GM10266 (cell line): ENCODE results near the gene DEDD.
A peak's percentile ranks its signal among the peaks of the same experiment; 100 is the strongest.

ENCODE experiments used
- DNase-seq: peaks from one replicate; pipeline ENCODE4 v3.0.0; 2012; ENCODE audit errors: extremely low spot score
- TF ChIP-seq, protein P1 (sequence below): IDR thresholded peaks from 2 replicates; pipeline ENCODE4 v1.5.1; 2012; ENCODE audit warnings: mild to moderate bottlenecking, low read depth; ENCODE audit not compliant: control insufficient read depth, insufficient read depth; ENCODE audit errors: missing control alignments

The DEDD gene

GRCh38 chr1:161072751-161073449 lies 59.6 kb downstream of the DEDD start:
- DNase-seq, result no peak
- TF ChIP-seq, protein P1, sequence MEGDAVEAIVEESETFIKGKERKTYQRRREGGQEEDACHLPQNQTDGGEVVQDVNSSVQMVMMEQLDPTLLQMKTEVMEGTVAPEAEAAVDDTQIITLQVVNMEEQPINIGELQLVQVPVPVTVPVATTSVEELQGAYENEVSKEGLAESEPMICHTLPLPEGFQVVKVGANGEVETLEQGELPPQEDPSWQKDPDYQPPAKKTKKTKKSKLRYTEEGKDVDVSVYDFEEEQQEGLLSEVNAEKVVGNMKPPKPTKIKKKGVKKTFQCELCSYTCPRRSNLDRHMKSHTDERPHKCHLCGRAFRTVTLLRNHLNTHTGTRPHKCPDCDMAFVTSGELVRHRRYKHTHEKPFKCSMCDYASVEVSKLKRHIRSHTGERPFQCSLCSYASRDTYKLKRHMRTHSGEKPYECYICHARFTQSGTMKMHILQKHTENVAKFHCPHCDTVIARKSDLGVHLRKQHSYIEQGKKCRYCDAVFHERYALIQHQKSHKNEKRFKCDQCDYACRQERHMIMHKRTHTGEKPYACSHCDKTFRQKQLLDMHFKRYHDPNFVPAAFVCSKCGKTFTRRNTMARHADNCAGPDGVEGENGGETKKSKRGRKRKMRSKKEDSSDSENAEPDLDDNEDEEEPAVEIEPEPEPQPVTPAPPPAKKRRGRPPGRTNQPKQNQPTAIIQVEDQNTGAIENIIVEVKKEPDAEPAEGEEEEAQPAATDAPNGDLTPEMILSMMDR, result no peak

- peak; percentile 75 for DNase-seq
- TF ChIP-seq, protein P1, result peak; percentile 71
Observed at GRCh38 chr1:161071886-161072371, 60.5 kb downstream of the DEDD start.
